Adrenal gland (tissue), 12 donors: Measurements from ENCODE around the gene USP3. TPM values are rescaled to one million over a fixed set of nuclear protein-coding genes. Genes with fewer than 3 reads are reported as not detected.
A peak's percentile ranks its signal among the peaks of the same experiment; 100 is the strongest.

Source experiments
- DNase-seq, 7 donors: peaks; one replicate each; pipeline ENCODE4 v3.0.0-alpha.2; 2019 to 2020
- H3K27ac ChIP-seq, 5 donors: fragments of 200-600 bp; sonication (generic) in 4 of 5; 1 replicate in 3 of 5; 2 replicates in 2 of 5; pipeline versions ENCODE4 v1.5.1 to v1.8.0; 2016 to 2020; ENCODE audit warnings: mild to moderate bottlenecking in 1 of 5
- H3K27me3 ChIP-seq: fragments of 200-600 bp; 2 replicates; pipeline ENCODE4 v1.8.0; 2021
- H3K36me3 ChIP-seq, 2 donors: fragments of 200-600 bp; replicated peaks in 1 of 2; 1 replicate in 1 of 2; 2 replicates in 1 of 2; pipeline versions ENCODE4 v1.5.1 to v1.8.0; 2018 to 2022
- H3K4me1 ChIP-seq, 2 donors: fragments of 200-600 bp; replicated peaks in 1 of 2; 1 replicate in 1 of 2; 2 replicates in 1 of 2; pipeline versions ENCODE4 v1.5.1 to v1.8.0; 2018 to 2021
- H3K4me3 ChIP-seq, 4 donors: fragments of 200-600 bp; sonication (generic) in 3 of 4; one replicate each; pipeline ENCODE4 v1.5.1; 2016 to 2018
- H3K9me3 ChIP-seq, 3 donors: fragments of 200-600 bp; sonication (generic) in 1 of 3; replicated peaks in 1 of 3; 1 replicate in 2 of 3; 2 replicates in 1 of 3; pipeline versions ENCODE4 v1.5.1 to v1.8.0; 2016 to 2021
- CTCF ChIP-seq, 6 experiments: fragments of 450-650 bp in 4 of 6; fragments of 200-600 bp in 2 of 6; sonication (generic) in 1 of 6; IDR thresholded peaks; 1 replicate in 5 of 6; 2 replicates in 1 of 6; pipeline versions ENCODE4 v1.5.1 to v1.8.0; 2016 to 2021; ENCODE audit warnings: antibody characterized with exemption in 6 of 6, mild to moderate bottlenecking in 2 of 6, moderate library complexity in 1 of 6
- POLR2A ChIP-seq, 2 donors: fragments of 450-650 bp; IDR thresholded peaks; one replicate each; pipeline ENCODE4 v1.6.1; 2017; ENCODE audit warnings: antibody characterized with exemption in 2 of 2, mild to moderate bottlenecking in 2 of 2, moderate library complexity in 1 of 2
- WGBS, 4 donors: extraction: QIAGEN DNeasy Blood & Tissue Kit in 2 of 4; methylation state at CpG; one replicate each; pipeline versions ENCODE4 v1.1.5 to v1.1.7; 2013 to 2017; 5-methylcytosine and 5-hydroxymethylcytosine counted together
- intact Hi-C, 2 donors: fragments of 100-400 bp; cut with DNase I; formaldehyde crosslinking; loops; one replicate each; pipeline versions ENCODE4 v1.14.1 to v1.15.0; 2022 to 2023
- polyA plus RNA-seq, 3 donors: library from polyadenylated mRNA; stranded (reverse); fragments of 200-250 nt in 2 of 3; fragments of 350-450 nt in 1 of 3; fragmentation: Illumina TruSeq in 1 of 3; extraction: RNeasy Lipid Tissue Mini Kit (QIAGEN cat#74804) in 1 of 3; gene quantifications; one replicate each; pipeline ENCODE4 v1.2.3, GENCODE V29; 2013 to 2014
- total RNA-seq, 9 donors: library from RNA; depleted of rRNA in 4 of 9; stranded (reverse); fragments of >200 nt in 4 of 9; fragments of 120-200 nt in 1 of 9; fragmentation: NEBNext Ultra II Directional in 1 of 9; extraction: Animal tissue kit (Norgen Biotek cat#: 25700) in 1 of 9; gene quantifications; one replicate each; pipeline versions ENCODE4 v1.1.0 to v1.2.4, GENCODE V29; 2013 to 2023
- donor health status: healthy with polysubstance abuse.
- donor health status: Bipolar disorder and iron deficiency.
- donor health status: DM: yes; HTN: yes; CAD: no.
- donor health status: DM: no; HTN: no; CAD: no.
- donor health status: DM: no; HTN: no; CAD: no.
- donor health status: DM: yes; HTN: yes; CAD: no.

USP3 gene
- total and polyA plus RNA-seq, 12 donors, result 23.0 to 55.0 (median 35.5) TPM

GRCh38 chr15:63535689-63536088 is 31.3 kb downstream of the USP3 start:
- no peak overlapping the region for H3K27ac ChIP-seq
- WGBS, 4 donors, result 92 to 94% (median 93%) methylated on average over 3 of the region's 3 CpGs
- H3K4me3 ChIP-seq, result no peak overlapping the region
- H3K9me3 ChIP-seq, result no peaks in the 10 kb centered on the region
- TF ChIP-seq POLR2A (IDR thresholded peaks at IDR 0.05) (no peak), CTCF (IDR thresholded peaks at IDR 0.05) (no peak)
- no peaks in the 10 kb centered on the region for H3K27me3 ChIP-seq
- DNase-seq, result no peak
- H3K36me3 ChIP-seq, result no peaks in the 10 kb centered on the region
- intact Hi-C loops, result no loop called here
- H3K4me1 ChIP-seq, result peaks cover 0 to 9% of the 10 kb centered on the region in 2 donors

GRCh38 chr15:63538876-63539275 is 34.5 kb downstream of the USP3 start:
- no peak for DNase-seq
- Histone ChIP-seq H3K27me3 (no peaks in the 10 kb centered on the region), H3K4me3 (no peak overlapping the region), H3K4me1 (peaks cover 0 to 14% of the 10 kb centered on the region in 2 donors), H3K9me3 (no peaks in the 10 kb centered on the region), H3K27ac (no peak overlapping the region), H3K36me3 (no peaks in the 10 kb centered on the region)
- WGBS, 4 donors, result 81 to 96% (median 92%) methylated on average over 3 of the region's 3 CpGs
- intact Hi-C loops, result no loop called here
- TF ChIP-seq CTCF (IDR thresholded peaks at IDR 0.05), result no peak
- no peak for TF ChIP-seq POLR2A (IDR thresholded peaks at IDR 0.05)

- Histone ChIP-seq H3K27me3 (no peaks in the 10 kb centered on the region), H3K4me3 (no peak overlapping the region), H3K36me3 (no peaks in the 10 kb centered on the region), H3K4me1 (peaks cover 0 to 15% of the 10 kb centered on the region in 2 donors), H3K9me3 (no peaks in the 10 kb centered on the region), H3K27ac (no peak overlapping the region)
- 65 to 79% (median 66%) methylated on average over 6 of the region's 6 CpGs for WGBS, 4 donors
- intact Hi-C loops, result no loop called here
- TF ChIP-seq CTCF (IDR thresholded peaks at IDR 0.05), result no peak
- TF ChIP-seq POLR2A (IDR thresholded peaks at IDR 0.05), result no peak
- peak in 2 of 7 donors; percentile 43 to 49 for DNase-seq
Measured at GRCh38 chr15:63539521-63539920, 35.1 kb downstream of the USP3 start.

- Histone ChIP-seq H3K36me3 (no peaks in the 10 kb centered on the region), H3K4me1 (peaks cover 0 to 19% of the 10 kb centered on the region in 2 donors), H3K9me3 (no peaks in the 10 kb centered on the region), H3K27ac (no peak overlapping the region), H3K4me3 (no peak overlapping the region), H3K27me3 (no peaks in the 10 kb centered on the region)
- intact Hi-C loops, result no loop called here
- no peak for DNase-seq
- TF ChIP-seq CTCF (IDR thresholded peaks at IDR 0.05), result no peak
- no peak for TF ChIP-seq POLR2A (IDR thresholded peaks at IDR 0.05)
Measured at GRCh38 chr15:63539998-63540397, 35.6 kb downstream of the USP3 start.
